Stimulated activated CD8-positive, alpha-beta memory T cell treated with anti-CD3 and anti-CD28 coated beads, Interleukin-2, amount 100 ng/mL, for 48 hours (primary cell): Measurements from ENCODE around the gene DCANP1.

ENCODE experiments used
- DNase-seq, 2 donors: peaks; one replicate each; pipeline ENCODE4 v3.0.0-alpha.2; 2020; ENCODE audit warnings: low read depth in 2 of 2

The DCANP1 gene

DNA sequence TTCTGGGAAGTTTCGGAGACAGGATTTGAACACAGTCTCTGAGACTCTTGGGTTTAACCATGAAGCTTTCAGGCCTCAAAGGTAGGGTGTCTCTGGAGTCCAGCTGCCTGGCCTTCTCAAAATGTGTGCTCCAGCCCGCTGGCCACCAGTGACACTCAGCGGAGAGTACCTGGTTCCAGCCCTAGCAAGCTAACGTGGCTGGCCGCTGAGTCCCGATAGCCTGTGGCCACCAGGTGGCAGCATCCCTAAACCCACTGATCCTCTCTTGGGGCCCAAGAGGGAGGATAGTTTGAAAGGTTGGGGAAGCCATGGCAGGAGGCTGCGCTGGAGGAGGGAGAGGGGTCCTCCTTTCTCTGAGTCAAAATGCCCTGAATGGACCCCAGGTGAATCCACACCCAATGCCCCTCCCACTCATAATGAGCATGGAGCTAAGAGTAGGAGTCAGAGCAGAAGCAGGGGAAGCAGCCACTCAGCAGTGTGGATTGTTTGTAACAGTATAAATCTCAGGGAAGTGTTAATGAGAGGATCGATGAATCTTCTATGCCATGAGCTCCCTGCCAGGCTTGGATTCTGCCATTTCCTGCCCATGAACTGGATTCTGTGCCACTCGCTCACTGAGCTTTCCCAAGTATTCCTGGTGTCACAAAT, 10.4 kb upstream of the DCANP1 start:
- peak; percentile 36 to 58 for DNase-seq

DNA sequence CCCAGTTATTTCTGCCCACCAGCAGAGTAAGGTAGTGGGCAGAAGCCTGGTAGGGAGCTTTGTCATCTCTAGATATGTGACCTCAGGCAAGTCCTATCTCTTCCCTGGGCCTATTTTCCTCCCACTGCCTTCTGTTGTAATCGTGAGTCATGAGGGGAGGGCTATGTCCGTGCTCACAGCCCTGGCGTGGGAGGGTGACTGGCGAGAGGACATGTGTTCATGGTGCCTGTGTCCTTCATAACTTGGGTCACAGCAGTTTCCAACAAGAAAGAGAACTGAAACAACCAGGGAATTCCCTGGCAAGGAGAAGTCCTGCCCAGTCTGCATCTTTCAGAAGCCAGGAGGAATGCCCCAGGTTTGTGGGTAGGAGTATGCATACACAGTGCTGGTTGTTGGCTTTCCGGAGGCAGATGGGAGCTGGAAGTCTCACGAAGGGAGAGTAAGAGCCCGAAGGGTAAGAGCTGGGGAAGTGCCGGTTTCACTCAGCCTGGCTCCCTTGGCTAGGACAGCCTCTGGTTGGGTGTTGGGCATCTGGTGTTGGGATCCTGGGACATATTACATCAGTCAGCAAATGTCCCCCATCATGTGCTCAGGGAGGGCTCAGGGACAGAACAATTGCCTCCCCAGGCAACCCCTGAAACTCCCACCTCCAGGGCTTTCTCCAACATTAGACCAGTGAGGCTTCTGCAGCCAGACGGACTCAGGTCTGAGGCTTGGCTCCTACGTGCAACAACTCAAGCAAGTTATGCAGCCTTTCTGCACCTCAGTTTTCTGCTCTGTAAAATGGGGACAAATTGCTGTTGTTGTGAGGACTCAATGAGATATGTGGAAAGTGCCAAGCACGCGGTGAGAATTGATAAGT, 9.3 kb upstream of the DCANP1 start:
- DNase-seq, result no peak

GRCh38 chr5:135455876-135456237, 8.7 kb upstream of the DCANP1 start:
- no peak for DNase-seq

- no peak for DNase-seq
Observed at GRCh38 chr5:135454946-135455345, 7.8 kb upstream of the DCANP1 start.

DNA sequence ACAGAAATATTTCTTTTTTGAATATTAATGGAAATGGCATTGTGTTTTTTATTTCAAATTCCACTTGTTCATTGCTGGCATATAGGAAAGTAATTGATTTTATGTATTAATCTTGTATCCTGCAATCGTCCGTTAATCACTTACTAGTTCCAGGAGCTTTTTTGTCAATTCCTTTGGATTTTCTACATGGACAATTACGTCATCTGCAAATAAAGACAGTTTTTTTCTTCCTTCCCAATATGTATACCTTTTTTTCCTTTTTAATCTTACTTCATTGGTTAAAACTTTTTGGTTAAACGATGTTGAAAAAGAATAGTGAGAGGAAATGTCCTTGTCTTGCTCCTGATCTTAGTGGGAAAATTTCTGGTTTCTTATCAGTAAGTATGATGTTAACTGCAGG, 6.5 kb upstream of the DCANP1 start:
- no peak for DNase-seq

- no peak for DNase-seq
Observed at GRCh38 chr5:135452321-135453030, 5.3 kb upstream of the DCANP1 start, which contains the start of gene TIFAB. Gene TIFAB (minus strand): TSS chr5:135452351. CDS start chr5:135449939, 2,412 bp downstream.

DNA sequence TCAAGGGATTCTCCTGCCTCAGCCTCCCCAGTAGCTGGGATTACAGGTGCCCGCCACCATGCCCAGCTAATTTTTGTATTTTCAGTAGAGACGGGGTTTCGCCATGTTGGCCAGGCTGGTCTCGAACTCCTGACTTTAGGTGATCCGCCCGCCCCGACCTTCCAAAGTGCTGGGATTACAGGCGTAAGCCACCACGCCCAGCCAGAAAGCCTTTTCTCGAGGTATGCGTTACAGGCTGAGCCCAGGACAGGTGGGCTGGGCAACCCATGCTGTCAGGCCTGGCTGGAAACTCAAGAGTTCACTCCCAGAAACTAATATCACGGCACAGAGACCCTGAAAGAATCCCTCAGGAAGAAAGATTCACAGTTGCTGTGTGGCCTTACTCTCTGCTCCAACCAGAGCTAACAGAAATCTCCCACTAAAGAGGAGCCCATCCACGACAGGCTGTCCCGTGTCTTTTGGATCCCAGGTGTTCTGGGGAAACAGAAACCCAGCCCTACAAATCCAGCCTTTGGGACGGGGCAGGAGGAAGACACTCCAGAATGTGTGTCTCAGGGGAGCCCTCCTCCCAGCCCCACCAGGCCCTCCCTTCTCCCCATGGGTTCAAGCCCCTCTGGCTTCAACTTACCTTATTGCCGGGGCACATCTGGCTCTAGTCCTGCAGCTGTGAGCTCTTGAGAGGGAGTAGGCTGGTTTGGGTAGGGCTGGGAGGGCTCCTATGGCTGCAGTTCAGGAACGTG, 4.6 kb upstream of the DCANP1 start:
- no peak for DNase-seq

- no peak for DNase-seq
Observed at GRCh38 chr5:135450952-135451351, 3.8 kb upstream of the DCANP1 start.

GRCh38 chr5:135450336-135450735, 3.2 kb upstream of the DCANP1 start:
- no peak for DNase-seq

DNA sequence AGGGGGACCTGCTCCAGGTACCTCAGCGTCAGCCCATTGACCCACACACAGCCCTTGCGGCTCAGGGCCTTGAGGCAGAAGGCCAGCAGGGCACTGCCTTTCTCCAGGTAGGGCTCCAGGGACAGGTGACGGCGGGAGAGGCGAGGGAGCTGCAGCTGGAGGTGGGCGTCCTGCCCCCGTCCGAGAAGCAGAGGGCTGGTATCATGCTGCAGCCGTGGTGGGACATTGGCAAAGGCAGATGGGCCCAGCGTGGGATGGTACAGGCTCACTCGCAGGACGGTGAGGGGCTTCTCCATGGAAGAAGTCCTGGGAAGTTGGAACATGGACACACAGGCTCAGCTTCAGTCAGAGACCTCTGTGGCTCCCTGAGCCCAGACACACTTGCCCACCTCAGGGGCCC, 2.5 kb upstream of the DCANP1 start:
- no peak for DNase-seq

- no peak for DNase-seq
Observed at GRCh38 chr5:135448791-135449507, 1.8 kb upstream of the DCANP1 start.

DNA sequence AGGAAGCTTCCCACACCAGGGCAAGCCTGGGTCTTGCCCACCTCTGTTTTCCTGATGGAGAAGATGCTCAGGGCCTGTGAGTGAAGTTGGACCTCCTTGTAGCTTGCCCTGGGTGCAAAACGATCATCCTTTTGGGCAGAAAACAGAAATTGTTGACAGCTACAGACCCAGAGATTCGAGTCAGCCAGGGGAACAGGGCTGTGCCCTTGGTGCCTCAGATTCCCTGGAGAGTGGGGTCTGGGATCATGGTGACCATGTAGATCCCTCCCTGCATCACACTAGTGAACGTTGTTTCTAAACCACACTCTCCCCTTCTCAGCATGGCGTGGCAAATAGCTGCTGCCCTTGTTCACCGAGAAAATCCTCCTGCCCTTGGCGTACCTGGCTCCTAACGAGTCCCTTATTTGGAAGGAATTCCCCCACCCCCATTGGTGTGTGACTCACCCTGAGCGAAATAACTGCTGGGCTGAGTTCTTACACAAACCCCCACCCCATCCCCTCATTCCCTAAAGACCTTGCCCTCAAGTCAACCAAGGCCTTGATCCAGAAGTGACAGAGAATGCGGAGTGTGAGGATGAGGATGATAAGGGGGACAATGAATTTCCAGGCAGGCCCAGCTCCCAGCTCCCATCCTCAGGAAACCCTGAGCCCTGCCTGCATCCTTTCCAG, 1.1 kb upstream of the DCANP1 start:
- no peak for DNase-seq

DNA sequence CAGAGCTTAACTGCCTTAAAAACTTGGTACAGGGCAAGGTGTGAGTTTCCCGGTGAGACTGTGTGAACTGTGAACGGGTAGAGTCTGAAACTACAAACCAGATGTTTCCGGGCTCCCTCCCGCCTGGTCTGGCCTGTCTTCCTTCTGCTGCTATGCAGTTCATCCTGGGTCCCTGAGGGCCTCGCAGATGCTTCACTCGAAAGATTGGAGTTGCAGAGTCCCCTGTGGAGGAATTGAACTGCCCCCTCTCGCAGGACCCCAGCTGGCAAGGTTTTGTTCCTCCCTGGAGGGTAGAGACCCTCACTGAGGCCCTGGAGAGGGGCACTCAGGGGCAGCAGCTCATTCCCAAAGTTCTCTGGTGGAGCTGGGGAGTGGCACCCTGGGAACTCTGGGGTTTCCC, 533 bp downstream of the DCANP1 start:
- DNase-seq, result no peak

GRCh38 chr5:135446206-135446605, 942 bp downstream of the DCANP1 start:
- no peak for DNase-seq

DNA sequence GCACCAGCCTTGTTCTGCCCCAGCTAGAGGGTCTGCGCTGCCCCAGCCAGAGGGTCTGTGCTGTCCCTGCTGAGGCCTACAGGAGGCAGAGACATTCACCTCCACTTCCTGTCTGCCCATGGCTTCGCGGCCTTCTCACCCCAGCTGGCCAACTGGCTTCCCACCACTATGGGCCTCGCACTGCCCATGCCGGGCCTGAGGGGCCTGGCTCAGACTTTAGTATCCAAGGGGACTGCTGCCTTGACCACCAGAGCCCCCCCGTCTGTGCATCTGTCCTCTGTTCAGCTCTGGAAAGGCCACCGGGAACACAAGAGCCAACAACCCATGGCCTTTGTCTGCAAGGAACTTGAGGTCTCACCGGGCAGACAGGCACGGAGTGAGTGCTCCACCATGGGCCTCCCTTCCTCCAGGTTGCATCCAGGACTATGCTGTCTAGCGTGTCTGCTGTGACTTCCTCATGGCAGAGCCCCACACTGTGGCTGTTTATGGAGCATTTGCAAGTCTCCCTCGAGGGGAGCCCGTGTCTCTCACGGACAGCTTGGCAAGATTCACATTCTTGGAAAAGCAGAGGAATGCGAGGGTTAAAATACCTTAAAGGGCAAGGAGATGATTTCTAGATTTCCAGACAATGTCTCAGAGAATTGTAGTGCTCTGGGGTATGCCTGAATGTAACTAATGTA, 1.7 kb downstream of the DCANP1 start:
- DNase-seq, result no peak

- no peak for DNase-seq
Observed at GRCh38 chr5:135444881-135445280, 2.3 kb downstream of the DCANP1 start.

DNA sequence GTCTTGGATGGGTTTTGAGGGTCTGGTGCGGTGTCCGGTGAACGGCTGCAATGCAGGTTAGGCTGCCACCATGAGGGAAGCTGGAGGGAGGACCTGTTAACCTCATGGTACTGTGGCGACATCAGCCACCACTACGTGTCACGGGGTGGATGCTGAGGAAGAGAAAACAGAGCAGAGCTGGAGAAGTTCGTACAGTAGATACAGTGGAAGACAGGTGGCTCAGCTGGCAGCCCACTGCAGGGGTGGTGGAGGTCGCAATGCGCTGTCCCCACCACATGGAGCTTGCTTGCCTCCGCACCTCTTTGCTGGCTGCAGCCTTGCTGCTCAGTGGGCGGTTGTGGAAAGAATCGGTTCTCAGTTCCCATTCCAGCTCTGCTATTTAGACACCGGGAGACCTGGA, 2.8 kb downstream of the DCANP1 start:
- no peak for DNase-seq

DNA sequence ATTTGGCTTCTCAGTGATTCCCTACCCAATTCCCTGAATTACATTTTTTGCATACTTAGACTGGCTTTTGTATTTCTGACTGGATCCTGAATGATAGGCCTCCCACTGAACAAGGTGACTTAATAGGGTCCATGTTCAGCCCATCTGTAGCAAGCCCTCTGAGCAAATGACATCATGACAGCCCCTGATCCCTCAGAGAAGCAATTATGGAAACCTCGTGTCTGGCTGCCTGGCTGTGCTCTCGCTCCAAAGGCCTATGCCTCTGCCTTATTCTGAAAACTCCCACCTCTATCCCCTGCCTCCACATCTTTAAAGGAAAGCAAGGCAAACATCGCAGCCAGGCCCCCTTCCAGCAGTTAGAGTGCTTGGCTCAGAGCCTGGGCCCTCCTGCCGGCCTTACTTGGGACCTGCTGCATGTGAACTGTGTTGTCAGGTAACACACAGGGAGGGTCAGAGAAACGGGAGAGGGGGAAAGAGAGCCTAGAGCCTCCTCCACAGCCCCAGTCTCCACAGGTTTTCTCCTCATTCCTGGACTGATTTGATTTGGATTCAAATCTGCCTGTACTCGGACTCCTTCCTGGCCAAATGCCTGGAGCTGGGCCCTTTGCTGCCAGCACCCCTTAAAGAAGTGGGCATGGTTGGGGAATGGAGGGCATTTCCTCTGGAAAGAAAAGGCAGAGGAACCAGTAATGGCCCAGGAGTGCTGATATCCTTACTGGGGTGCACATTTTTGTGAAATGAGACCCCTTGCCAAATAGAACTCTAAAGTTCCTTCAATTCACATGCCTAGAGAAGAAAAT, 3.8 kb downstream of the DCANP1 start:
- no peak for DNase-seq

- DNase-seq, result no peak
Observed at GRCh38 chr5:135442431-135443160, 4.6 kb downstream of the DCANP1 start.
